HUDEP-2 (cell line): ENCODE measurements around the gene KRT75.

Source experiments
- DNase-seq, 76 experiments: peaks; one replicate each; lab custom pipeline; 2025; ENCODE audit not compliant: unreplicated experiment in 76 of 76; lab: John Stamatoyannopoulos, UW

Gene KRT75

DNA sequence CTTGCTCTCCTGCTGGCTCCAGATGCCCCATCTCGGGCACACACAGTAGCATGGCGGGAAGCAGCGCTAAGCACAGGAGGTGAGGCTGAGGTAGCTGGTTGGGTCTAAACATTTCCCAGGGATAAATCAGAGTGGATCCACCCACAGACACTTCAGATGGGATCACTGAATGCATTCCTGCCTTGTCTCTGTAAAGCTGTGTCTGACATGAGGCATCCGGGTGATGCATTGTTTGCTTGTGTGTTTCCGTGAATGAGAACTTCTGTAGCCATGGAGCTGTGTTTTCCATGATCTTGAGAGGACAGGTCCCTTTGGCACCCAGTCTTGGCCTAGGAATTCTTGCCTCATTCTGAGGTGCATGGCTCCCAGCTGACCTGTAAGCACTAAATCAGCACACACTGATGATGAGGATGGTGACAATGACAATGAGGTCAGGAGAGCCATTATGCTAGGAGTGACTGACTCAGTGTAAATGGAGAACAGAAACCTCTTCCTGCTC, 6.7 kb upstream of the KRT75 start:
- DNase-seq, result no peak

DNA sequence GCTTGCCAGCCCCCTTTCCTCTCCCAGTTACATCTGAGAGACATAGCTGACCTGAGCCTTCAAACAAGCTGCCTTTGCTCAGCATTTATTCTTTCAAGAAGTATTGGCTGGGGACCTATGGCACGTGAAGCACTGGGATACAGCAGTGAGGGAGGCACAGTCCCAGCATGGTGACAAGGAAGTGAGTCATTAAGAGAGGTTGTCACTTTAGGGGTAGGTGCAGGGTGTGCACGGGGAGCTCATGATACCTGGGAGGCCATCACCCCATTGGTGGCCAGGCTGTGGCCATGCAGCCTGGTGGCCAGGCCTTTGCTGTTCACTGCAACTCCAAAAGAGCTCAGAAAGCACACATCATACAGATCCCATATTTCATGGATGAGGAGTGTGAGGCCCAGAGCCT, 5.7 kb upstream of the KRT75 start:
- no peak for DNase-seq

DNA sequence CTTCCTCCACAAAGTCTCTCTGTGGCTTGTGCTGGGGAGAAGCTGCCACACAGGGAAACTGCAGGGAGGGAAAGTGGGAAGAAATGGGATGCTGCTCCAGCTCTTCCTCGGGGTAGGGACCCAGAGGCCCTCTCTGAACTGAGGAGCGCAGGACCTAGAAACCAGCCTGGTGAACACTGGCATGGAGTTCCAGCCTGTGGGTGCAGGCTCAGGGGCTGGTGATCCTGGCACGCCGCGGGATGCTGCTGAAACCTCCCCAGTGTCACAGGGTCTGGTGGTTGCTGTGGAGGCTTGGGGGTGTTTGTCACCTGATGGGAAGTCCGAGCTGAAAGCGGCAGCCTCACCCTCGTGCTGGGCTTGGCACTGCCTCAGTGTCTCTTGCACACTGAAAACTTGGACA, 5.2 kb upstream of the KRT75 start:
- DNase-seq, result no peak

DNA sequence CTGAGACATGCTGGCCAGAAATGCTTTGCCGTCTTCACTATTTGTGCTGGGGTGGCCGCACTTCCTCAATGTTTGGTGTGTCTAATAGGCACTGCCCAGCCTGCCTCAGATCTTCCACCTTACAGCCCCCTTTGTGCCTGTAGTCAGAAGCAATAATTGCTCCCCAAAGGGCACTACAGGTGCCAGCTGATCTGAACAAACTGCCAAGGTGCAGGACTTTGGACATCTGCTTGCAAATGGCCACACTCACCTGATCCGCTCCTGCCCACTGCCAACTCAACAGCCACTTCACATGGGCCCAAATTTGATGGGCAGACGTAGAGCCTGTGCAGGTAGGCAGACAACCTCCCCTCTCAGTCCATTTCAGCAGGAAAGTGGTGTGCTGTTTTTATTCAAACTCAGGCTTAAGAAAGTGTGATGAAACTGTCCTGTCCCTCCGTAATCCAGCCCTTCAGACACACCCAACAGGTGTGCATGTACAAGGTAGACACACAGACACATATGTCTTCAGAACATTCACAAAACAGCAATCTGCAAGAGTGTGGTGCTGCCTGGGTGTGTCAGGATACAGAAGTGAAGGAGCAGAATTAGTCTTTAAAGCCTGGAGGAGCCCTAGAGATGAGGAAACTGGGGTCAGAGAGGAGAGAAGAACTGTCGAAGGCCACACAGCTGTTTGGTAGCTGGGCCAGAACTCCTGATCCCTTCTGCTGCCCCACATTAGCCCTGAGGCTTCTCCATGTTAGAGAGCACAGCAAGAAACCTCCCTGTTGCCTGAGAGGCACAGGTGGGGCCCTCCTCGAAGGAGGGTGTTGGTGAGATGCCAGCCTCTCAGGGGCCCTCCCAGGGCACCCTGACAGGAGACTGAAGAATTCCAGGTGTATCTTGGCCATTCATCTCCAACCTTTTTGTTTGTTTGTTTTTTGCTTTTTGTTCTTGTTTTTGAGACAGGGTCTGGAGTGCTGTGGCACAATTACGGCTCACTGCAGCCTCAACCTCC, 4.4 kb upstream of the KRT75 start:
- no peak for DNase-seq

- no peak for DNase-seq
These were observed 3.3 kb upstream of the KRT75 start for GRCh38 chr12:52437508-52437907.

DNA sequence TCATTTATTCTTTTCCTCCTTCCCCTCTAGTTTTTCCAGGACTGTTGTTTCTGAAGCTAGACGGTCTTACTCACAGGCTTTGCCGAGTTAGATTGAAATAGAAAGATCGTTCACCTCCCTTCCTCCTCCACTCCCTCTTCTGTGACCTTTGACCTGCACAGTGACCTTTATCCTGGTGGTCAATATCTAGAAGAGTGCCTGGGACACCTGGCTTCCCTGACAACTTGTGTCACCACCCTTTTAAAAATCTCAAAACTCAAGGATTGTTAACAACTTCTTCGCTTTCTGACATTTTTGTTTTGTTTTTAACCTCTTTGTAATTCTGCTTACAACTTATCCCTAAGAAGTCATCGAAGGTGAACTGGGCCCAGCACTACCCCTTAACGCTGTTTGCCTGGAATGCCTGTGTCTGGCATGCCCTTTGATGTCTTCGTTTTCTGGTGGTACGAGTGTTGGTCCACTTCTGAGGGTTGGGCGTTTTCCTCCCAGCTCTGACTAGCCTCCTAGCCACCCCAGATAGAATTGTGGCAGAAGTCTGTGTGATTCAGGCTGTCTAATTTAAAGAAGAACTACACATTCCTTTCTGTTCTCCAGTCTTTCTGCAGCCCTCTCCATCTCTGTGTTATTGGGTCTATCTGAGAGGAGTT, 2.8 kb upstream of the KRT75 start:
- no peak for DNase-seq

DNA sequence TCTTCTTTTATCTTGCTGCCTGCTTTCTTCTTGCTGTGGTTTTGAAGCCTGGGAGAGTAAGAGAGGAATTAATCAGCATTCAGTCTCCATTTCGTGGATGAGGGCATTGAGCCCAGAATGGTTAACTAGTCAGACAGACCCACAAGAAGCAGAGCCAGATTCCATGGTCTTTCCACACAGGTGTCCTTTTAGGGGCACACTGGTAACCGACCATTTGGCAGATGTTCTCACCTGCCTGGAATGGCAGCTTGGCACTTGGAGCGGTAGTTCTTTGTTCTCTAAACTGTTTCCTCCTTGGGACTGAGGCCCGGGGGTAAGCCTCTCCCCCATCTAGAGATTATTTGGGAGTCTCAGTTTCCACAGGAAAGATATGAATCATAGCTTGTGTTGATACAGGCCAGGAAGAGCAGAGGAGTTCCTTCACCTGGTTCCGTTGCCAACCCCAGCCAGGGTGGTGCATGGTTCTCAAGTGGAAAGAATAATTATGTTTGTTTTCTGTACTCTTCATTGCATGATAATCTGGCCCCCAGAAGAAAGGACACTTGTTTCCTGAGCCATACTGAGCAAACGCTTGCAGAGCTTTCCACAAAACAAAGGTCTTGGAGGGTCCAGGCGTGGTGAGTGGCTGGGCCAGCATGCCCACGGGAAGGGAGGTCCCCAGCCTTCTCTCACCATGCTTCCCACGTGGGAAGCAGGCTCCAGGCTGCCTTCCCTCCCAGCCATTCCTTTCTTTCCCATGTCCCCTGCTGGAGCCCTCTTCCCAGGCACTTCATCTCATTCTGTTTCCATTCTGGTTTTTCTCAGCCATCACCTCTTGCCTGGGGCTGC, 2.0 kb upstream of the KRT75 start:
- DNase-seq, result no peak

- DNase-seq, result no peak
These were observed 1.5 kb upstream of the KRT75 start for GRCh38 chr12:52435659-52435999.

GRCh38 chr12:52434760-52435530, 774 bp upstream of the KRT75 start:
- no peak for DNase-seq

DNA sequence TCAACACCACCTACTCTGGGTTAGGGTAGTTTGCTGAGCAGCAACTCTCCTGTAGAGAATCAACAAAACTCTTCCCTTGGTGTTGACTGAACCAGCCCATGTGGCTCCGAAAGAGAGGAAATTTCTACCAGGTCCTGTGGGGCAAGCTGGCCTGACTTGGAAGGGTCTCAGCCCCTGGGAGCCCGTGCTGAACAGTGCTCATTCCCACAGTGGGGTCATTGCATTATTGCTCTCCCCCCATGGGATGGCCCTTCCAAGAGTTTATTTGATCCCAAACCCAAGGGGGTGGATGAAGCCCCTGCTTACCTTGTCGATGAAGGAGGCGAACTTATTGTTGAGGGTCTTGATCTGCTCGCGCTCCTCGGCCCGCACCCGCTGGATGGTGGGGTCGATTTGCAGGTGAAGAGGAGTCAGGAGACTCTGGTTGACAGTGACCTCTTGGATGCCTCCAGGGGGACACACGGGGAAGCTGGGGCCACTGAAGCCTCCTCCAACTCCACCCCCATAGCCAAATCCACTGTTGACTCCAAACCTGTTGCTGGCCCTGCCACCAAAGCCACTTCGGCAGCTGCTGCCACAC, 580 bp downstream of the KRT75 start:
- DNase-seq, result no peak

GRCh38 chr12:52432559-52433207, 1.5 kb downstream of the KRT75 start:
- DNase-seq, result no peak

DNA sequence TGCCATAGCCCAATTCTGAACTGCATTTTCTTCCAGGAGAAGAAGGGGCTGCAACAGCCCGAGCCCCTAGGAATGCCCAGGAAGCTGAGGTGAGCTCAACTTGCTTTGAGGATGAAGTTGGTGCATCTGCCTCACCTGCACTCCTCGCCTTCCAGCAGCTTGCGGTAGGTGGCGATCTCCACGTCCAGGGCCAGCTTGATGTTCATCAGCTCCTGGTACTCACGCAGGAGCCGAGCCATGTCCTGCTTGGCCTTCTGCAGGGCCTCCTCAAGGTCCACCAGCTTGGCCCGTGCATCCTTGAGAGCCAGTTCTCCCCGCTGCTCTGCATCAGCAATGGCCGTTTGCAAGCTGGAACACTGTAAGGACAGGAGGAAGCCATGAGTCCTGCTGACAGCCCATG, 6.0 kb downstream of the KRT75 start:
- DNase-seq, result no peak

DNA sequence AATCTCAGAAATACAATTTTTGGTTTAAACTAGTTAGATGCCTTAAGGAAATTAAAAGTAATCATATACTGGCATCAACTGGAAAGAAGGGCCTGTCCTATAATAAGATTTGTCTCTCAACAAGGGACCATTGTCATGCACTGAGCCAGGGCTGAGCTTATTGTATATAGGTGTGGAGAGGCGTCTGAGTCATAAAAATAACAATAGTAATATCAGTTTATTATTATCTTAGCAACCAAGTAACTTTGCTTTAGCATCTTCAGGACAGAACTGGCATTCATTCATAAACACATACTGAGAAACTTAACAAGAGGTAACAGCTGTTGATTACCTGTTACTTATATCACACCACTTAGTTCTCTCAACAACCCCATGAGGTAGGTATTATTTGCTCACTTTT, 7.1 kb downstream of the KRT75 start:
- DNase-seq, result no peak

DNA sequence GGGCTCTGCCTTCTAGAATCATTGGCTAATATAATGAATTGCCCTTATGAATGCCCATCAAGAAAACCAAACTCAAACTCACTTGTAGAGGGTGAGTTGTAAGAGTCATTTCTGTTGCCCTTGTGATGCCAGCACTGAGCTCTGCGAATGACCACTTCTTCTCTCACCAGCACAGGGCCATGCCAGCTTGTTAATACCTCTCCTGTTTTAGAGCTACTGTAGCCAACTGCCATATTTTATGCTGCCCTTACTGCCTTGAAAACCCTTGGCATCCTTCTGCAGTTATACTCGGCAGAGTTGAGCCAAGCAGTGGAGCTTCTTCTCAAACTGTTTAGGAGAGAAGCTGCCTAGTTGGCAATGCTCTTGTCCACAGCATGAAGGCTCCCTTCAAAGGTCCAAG, 8.1 kb downstream of the KRT75 start:
- DNase-seq, result no peak

DNA sequence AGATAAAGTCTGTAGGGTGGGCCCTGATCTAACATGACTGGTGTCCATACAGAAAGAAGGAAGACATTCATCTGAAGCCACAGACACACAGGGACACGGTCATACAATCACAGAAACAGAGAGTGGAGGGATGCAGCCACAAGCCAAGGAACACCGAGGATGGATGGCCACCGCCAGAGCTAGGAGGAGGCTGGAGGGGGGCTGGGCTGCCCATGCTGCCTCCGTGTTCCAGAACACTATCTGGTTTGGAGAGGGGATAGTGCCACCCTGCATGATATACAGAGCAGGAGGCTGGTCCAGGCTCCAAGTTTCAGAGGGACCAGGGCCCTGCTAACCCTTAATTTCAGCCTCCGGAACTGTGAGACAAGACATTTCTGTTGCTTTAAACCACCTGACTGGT, 8.7 kb downstream of the KRT75 start:
- DNase-seq, result no peak

- DNase-seq, result no peak
These were observed 10.3 kb downstream of the KRT75 start for GRCh38 chr12:52423661-52424500.

DNA sequence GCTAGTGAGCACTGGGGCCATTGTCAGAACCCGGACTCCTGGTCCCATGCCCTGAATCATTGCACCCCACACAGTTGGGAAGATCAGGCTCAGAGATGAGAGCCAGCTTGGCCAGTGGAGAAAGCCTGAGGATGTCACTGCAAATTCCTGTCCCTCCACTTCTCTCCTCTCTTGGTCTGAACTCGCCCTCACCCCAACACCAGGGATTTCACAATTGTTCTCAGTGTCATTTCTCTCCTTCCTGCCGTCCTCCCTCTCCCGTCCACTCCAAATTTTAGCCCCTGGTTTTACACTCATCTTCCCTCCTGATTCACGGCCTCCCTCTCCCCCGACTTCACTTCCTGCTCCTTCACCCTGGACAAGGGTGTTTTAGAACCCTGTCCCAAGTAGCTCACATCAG, 11.1 kb downstream of the KRT75 start:
- DNase-seq, result no peak

DNA sequence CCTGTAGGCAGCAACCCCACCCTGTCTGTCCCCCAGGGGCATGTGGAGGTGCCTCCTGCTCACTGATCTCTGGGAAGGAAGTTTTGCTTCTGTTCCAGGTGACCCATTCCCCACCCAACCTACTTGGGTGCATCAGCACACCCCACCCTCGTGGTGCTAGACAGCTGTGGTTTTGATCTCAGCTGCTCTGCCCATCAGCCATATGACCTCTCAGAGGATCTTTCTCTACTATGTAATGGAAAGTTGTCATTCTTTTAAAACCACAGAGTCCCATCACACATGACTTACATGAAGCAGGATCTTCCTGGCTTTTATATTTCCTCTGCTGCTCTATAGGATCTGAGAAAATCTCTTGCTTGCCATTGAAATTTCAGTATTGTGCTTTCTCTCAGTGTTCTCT, 14.5 kb downstream of the KRT75 start:
- no peak for DNase-seq
